ENCODE data around the gene SLC9A8. TPM values are rescaled to one million over a fixed set of nuclear protein-coding genes. Genes with fewer than 3 reads are reported as not detected.

SLC9A8 gene
- total and polyA plus RNA-seq, 9 of the 15 experiments (the other 6 are each of a cell fraction or from before 2014, with no cell fraction given), result 0.56 to 9.7 (median 5.0) TPM

DNA sequence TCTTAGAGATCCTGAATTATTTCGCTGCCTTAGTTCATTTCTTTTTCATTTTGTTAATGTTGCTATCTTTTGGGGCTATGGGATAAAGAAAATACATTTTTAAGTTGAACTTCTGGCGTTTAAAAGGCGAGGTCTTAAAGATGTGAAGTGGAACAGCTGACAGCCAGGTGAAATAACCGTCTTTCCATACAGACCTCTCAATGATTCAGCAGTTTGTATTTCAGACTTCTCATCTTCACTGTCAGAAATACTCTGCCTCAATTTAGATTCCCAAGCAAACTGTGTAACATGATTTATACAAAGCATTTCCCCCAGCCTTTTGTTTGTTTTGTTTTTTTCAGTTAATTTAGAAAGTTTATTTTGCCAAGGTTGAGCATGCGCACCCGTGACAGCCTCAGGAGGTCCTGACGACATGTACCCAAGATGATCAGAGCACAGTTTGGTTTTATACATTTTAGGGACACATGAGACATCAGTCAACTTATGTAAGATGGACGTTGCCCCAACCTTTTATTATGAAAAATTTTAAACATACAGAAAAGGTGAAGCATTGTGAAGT is 40.0 kb downstream of the SLC9A8 start:
- no peak for DNase-seq (ENCODE audit: extremely low read depth in 1 of 4, low spot score in 3 of 4)
- no peaks in the 10 kb centered on the region for H3K9me3 ChIP-seq (replicated peaks; ENCODE audit: control insufficient read depth, insufficient read depth, low read depth, low read length)
- H3K9ac ChIP-seq (ENCODE audit: insufficient read depth in 1 of 2, low read depth in 2 of 2, low read length in 2 of 2), result no peak overlapping the region
- ChIA-PET CTCF (ENCODE audit: low intra/inter-chr PET ratio) (interaction anchor here (0.8 kb wide), 1 partner anchor 240 kb away, joined by 3 read pairs; no protein-coding TSS in a partner anchor), POLR2A (interaction anchor here (0.6 to 2.0 kb wide), 4 partner anchors 9 to 61 kb away, joined by 3 to 7 read pairs (median 4); no protein-coding TSS in a partner anchor)
- BruUV-seq (replicated peaks), result no TSS peak
- 60% methylated on average over 8 of the region's 8 CpGs for WGBS (ENCODE audit: insufficient coverage, low coverage, missing lambda C conversion rate)
- FAIRE-seq, result peak; percentile 15
- H3K27me3 ChIP-seq (ENCODE audit: control insufficient read depth in 2 of 2, insufficient read depth in 2 of 2, low read length in 2 of 2), result no peaks in the 10 kb centered on the region
- TF ChIP-seq BHLHE40 (IDR thresholded peaks at IDR 0.05; ENCODE audit: low read length) (no peak), MAFG (tag; conservative IDR thresholded peaks at IDR 0.05) (peak; percentile 79), ZNF316 (IDR thresholded peaks at IDR 0.05) (peak; percentile 87), C11orf30 (IDR thresholded peaks at IDR 0.05; ENCODE audit: low read depth) (peak; percentile 78), MAFF (IDR thresholded peaks at IDR 0.05; ENCODE audit: low read length) (0 out of 2 replicates have a peak, but pooled peaks have one; percentile 28), NFE2 (IDR thresholded peaks at IDR 0.05; ENCODE audit: low read depth) (peak; percentile 77)
- TF ChIP-seq, protein P1, sequence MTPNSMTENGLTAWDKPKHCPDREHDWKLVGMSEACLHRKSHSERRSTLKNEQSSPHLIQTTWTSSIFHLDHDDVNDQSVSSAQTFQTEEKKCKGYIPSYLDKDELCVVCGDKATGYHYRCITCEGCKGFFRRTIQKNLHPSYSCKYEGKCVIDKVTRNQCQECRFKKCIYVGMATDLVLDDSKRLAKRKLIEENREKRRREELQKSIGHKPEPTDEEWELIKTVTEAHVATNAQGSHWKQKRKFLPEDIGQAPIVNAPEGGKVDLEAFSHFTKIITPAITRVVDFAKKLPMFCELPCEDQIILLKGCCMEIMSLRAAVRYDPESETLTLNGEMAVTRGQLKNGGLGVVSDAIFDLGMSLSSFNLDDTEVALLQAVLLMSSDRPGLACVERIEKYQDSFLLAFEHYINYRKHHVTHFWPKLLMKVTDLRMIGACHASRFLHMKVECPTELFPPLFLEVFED (CRISPR knock-in tag; conservative IDR thresholded peaks at IDR 0.05), result no peak
- no peak overlapping the region for H3K4me2 ChIP-seq (ENCODE audit: insufficient read depth, low read length)
- H3K4me1 ChIP-seq (replicated peaks in 1 of 2; ENCODE audit: control insufficient read depth in 2 of 2, insufficient read depth in 2 of 2, low read length in 2 of 2), result peaks cover 4 to 5% of the 10 kb centered on the region in 2 experiments; a peak in 2 of 5 replicates
- no peak overlapping the region for H3K27ac ChIP-seq (ENCODE audit: extremely low read depth, low read depth, low read length)
- no peak overlapping the region for H2AFZ ChIP-seq (ENCODE audit: low read depth, low read length)
- intact Hi-C loops (cut with micrococcal nuclease) (no loop called here), in situ Hi-C loops (cut with MboI) (no loop called here)
- ATAC-seq, result no peak
- H3K9me1 ChIP-seq (ENCODE audit: control insufficient read depth, insufficient read depth, low read length), result no peaks in the 10 kb centered on the region
- H3K36me3 ChIP-seq (ENCODE audit: control insufficient read depth, insufficient read depth, low read length), result peaks cover 72% of the 10 kb centered on the region; the same call in 2 of the 3 replicates
- no peaks in the 10 kb centered on the region for H3K79me2 ChIP-seq (ENCODE audit: control insufficient read depth, insufficient read depth, low read length)
- no peak overlapping the region for H3K4me3 ChIP-seq
- H4K20me1 ChIP-seq (replicated peaks; ENCODE audit: control insufficient read depth, insufficient read depth, low read length), result no peaks in the 10 kb centered on the region

Data from K562 (cell line).